Fibroblast of mammary gland (primary cell): Measurements from ENCODE around the gene TSPO2.

Source experiments
- DNase-seq: peaks from one replicate; pipeline ENCODE4 v3.0.0-alpha.2; 2010; ENCODE audit warnings: low read depth
- H3K4me3 ChIP-seq: 2 replicates; pipeline ENCODE4 v1.5.1; 2011; ENCODE audit warnings: low read depth, mild to moderate bottlenecking, low read length, moderate library complexity; ENCODE audit not compliant: control insufficient read depth
- CTCF ChIP-seq: conservative IDR thresholded peaks from 2 replicates; pipeline ENCODE4 v1.5.1; 2011; ENCODE audit warnings: low read depth, low read length, inconsistent platforms; ENCODE audit not compliant: control insufficient read depth, insufficient read depth

Gene TSPO2

GRCh38 chr6:41049521-41049920 is 7.3 kb downstream of the TSPO2 start:
- no peak overlapping the region for H3K4me3 ChIP-seq
- no peak for DNase-seq
- no peak for TF ChIP-seq CTCF

- DNase-seq, result no peak
- no peak overlapping the region for H3K4me3 ChIP-seq
- no peak for TF ChIP-seq CTCF
These were observed 7.7 kb downstream of the TSPO2 start for GRCh38 chr6:41049955-41050354.

GRCh38 chr6:41050536-41050935 is 8.3 kb downstream of the TSPO2 start:
- no peak overlapping the region for H3K4me3 ChIP-seq
- no peak for TF ChIP-seq CTCF
- no peak for DNase-seq

GRCh38 chr6:41051873-41052272 is 9.6 kb downstream of the TSPO2 start:
- TF ChIP-seq CTCF, result no peak
- DNase-seq, result no peak

GRCh38 chr6:41053041-41053440 is 10.8 kb downstream of the TSPO2 start, which contains the start of gene APOBEC2:
Gene APOBEC2 (plus strand): TSS chr6:41053202. CDS start chr6:41053348, 146 bp downstream.
- TF ChIP-seq CTCF, result no peak
- no peak for DNase-seq

More at GRCh38 chr6:41051873-41052272, 9.6 kb downstream of the TSPO2 start:
- no peak overlapping the region for H3K4me3 ChIP-seq

GRCh38 chr6:41054511-41054910 is 12.2 kb downstream of the TSPO2 start:
- no peak for TF ChIP-seq CTCF
- H3K4me3 ChIP-seq, result no peak overlapping the region
- DNase-seq, result no peak

More at GRCh38 chr6:41053041-41053440, 10.8 kb downstream of the TSPO2 start, which contains the start of gene APOBEC2:
- no peak within 1 kb of the TSS for H3K4me3 ChIP-seq

GRCh38 chr6:41055149-41055548 is 12.9 kb downstream of the TSPO2 start:
- no peak for TF ChIP-seq CTCF
- no peak for DNase-seq
- no peak overlapping the region for H3K4me3 ChIP-seq
